Stimulated activated CD4-positive, alpha-beta T cell treated with anti-CD3 and anti-CD28 coated beads, TNF-alpha, amount 100 ng/mL, for 24 hours (primary cell): ENCODE data around the gene RPL5.
A peak's percentile ranks its signal among the peaks of the same experiment; 100 is the strongest.

Experiments
- DNase-seq, 3 experiments: peaks; one replicate each; pipeline ENCODE4 v3.0.0-alpha.2; 2020; ENCODE audit warnings: low read depth in 3 of 3

The RPL5 gene

GRCh38 chr1:92820024-92820423 is 11.8 kb upstream of the RPL5 start:
- no peak for DNase-seq

DNA sequence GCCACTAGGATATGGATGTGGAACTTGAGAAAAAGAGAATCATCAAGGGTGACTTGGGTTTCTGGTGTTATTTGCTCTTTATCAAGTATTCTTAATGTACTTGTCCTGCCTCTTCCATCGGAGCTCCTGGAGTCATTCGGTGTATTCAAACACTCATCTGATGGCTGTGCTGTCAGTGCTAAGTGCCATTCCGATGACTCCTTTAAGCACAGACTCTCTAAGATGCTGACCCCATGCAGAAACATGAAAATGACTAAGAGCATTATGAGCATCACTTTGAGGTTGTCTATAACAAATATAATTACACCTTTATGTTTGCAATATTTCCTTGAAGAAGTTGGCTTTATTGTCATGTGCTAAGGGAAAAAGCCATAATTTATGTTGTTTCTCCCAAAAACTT is 11.3 kb upstream of the RPL5 start:
- DNase-seq = no peak

DNA sequence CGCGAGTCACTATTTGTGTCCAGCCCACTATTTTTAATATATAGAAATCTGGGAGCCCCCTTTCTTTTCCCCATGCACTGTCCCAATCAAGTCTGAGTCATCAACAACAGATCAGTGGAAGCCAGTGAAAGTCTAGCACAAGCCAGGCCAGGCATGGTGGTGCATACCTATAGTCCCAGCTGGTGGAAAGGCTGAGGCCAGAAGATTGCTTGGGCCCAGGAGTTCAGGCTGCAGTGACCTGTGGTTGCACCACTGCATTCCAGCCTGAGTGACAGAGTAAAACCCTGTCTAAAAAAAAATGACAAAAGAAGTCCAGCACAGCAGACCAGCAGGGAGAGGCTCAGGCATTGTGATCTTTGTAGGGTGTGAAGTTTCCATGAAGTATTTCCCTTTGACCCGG is 9.0 kb upstream of the RPL5 start:
- DNase-seq = no peak

DNA sequence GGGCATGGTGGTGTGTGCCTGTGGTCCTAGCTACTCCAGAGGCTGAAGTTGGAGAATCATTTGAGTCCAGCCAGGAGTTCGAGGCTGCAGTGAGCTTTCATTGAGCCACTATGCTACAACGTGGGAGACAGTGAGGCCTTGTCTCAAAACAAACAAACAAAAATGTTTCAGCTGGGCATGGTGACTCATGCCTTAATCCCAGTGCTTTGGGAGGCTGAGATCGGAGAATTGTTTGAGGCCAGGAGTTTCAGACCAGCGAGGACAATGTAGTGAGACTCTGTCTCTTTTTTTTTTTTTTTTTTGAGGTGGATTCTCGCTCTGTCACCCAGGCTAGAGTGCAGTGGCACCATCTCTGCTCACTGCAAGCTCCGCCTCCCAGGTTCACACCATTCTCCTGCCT is 5.0 kb upstream of the RPL5 start:
- no peak for DNase-seq

DNA sequence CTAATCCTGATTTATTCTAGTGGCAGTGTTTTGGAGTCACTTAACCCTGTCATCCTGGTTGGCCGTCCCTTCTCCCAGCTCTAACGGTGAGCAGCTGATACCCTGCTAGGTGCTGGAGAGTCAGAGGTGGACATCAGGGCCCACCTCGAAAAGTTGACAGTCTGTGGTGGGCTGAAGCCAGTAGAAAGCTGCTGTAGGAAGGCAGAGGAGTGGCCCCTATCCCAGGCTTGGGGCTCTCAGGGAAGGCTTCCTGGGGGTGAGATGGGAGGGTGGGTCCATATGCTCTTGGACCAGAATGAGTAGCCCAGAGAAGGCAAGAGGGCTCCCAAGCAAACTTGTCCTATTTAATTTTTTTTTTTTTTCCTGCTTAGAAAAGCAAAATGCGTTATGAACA is 475 bp upstream of the RPL5 start:
- no peak for DNase-seq

- no peak for DNase-seq
Measured at GRCh38 chr1:92832537-92833114, 786 bp downstream of the RPL5 start.

GRCh38 chr1:92833840-92834239 is 2.0 kb downstream of the RPL5 start:
- peak in 1 of 3 experiments; percentile 21 for DNase-seq

DNA sequence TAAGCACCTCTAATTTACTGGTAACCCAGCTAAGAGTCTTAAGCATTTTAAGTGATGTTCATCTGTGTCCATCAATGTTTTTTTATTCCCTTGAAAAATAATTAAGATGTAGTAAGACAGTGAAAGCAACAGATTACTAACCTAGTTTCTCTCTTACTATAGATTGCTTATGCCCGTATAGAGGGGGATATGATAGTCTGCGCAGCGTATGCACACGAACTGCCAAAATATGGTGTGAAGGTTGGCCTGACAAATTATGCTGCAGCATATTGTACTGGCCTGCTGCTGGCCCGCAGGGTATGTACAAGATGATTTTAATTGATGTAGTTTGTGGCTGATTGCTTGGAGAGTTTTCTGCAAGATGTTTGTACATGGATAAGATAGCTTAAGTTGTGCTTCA is 2.8 kb downstream of the RPL5 start:
- DNase-seq = no peak

- DNase-seq = no peak
Measured at GRCh38 chr1:92837062-92837461, 5.2 kb downstream of the RPL5 start.

DNA sequence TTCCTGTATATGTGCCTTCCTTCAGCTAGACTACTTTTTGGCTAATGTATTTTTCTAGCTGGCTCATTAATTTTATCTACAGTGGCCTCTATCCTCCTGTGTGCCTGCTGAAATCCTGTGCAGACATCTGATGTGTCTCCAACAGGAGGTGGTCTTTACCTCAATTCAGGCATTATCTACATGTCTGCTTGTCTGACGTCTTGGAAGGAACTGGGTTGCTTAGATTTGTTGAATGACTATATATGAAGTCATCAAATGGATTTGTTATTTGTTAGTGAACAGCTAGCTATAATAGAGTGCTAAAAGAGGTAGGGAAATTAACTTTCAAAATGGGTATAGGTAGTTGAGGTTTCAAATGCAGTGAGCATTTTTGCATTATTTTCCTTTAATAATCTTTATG is 6.7 kb downstream of the RPL5 start:
- no peak for DNase-seq

- DNase-seq = no peak
Measured at GRCh38 chr1:92839442-92839841, 7.6 kb downstream of the RPL5 start.

DNA sequence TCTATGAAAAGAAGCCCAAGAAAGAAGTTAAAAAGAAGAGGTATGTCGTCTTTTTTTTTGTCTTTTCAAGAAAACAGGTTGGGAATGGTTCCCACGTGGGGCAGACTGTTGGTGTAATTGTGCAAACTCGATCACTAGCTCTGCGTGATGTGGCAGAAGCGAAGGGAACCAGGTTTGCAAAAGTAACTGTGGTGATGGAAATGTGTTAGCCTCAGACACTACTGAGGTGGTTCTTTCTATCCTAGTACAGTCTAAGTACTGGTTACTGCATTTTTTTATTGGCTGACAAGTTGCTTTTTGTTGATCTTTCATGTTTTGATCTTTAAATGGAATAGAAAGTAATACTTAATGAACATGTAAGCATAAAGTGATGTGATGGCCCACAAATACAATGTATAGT is 8.8 kb downstream of the RPL5 start:
- no peak for DNase-seq

DNA sequence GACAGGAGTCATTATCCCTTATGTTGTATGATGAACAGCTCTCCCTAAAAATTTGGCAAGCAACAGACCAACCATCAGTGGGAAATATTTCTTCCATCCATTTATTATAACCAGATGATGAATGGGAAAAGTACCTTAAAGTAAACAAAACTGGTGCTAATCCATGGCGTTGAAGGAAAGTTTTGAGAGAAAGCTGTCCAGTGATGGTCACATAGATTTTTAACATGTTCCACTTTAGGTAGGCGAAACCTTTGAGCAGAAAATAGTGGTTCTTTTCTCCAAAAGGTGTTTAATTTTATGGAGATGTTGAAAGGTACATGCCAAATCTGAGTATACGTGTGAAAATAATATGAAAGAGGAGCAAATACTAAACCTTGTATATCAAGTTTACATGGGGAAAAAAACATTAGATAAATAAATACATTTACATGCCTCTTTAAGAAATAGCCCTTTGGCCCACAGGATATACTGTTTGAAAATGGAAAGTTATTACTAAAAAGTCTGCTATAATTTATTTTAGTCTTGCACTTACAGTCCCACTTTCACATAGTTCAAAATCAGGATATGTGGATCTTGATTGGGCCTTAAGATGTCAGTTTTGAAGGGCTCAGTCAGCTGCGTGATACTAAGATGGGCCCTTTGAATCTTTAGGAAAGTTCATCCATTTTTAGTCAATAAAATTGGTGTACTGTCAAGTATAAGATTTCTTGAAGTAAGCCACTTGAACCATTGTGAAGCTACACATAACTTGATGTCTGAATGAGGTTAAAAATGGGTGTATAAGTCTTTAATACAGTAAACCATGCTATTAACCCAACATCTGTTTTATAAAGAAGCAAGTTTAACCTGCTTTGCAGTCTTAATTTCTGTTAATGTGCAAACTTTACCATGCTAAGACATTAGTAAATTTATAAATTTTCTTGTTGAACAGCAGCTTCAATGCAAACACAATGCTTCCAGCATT is 10.5 kb downstream of the RPL5 start:
- DNase-seq = no peak

DNA sequence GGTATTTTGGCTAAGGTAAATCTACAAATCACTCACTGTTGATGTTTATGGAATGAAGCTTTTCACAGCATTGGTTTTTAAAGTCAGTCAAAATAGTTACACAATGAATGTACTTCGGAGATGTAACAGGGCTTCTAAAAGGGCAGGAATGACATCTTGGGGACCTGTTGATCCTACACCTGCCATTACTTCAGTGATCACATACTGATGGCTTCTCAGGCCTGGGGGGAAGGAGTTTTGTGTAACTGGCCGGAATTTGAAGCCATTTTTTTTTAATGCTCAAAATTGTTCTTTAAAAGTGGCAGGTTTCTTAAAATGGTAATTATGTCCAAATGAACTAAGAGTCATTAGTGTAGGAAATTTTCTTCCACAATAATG is 11.2 kb downstream of the RPL5 start:
- DNase-seq = no peak

GRCh38 chr1:92843429-92844352 is 11.9 kb downstream of the RPL5 start:
- DNase-seq = no peak

GRCh38 chr1:92844439-92844838 is 12.6 kb downstream of the RPL5 start:
- no peak for DNase-seq

DNA sequence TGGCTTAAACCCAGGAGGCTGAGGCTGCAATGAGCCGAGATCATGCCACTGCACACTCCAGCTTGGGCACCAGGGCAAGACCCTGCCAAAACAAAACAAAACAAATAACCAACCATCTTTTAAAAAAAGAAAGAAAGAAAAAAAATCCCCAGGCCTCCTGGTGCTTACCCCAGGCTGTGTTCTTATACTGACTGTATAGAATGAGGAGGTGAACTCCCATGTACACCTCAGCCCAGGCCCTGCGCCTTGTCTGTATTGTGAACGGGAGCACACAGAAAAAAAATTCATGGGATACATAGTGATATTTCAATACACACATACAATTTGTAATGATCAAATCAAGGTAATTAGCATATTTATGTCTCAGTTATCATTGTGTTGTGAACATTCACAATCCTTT is 14.1 kb downstream of the RPL5 start:
- DNase-seq = no peak

GRCh38 chr1:92848201-92848600 is 16.4 kb downstream of the RPL5 start:
- DNase-seq = no peak

GRCh38 chr1:92850019-92850418 is 18.2 kb downstream of the RPL5 start:
- DNase-seq = no peak

DNA sequence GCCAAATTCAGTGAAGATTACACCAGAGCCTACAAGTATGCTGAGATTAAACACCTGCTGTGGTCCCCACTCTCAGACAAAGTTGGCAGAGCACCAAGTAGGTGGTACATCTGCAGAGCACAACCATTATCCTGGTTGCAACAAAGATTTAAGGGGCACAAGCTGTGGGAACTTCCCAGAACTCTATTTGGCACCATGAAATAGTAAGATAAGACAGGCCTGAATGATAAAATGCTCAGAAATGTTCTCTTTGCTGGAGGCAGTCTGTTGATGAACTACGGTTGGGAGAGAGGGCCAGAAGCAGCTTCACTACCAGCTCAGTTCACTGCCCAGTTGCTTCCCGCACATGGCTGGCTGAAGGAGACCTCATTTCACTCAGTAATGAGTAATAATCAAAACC is 19.9 kb downstream of the RPL5 start:
- DNase-seq = no peak

DNA sequence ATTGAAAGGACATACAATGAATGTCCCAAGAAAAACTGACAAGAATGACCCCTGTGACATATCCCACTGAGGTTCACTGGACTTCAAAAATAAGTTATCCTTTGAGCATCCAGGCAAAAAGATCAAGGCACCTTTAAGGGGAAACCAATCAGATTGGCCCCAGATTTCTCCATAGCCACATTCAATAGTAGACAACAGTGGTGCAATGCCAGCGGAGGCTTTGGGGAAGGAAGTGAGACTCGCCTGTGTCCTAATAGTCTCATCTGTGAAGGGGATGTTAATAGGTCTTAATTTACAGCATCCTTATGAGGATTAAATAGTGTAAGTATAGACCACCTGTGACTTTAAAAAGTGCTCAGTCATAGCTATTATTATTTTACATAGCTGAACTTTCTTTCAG is 21.5 kb downstream of the RPL5 start:
- no peak for DNase-seq

- DNase-seq = no peak
Measured at GRCh38 chr1:92854101-92854785, 22.4 kb downstream of the RPL5 start.
